Pancreas (tissue), 10 donors: ENCODE measurements around the gene IQCK. TPM values are rescaled to one million over a fixed set of nuclear protein-coding genes. Genes with fewer than 3 reads are reported as not detected.

ENCODE experiments used
- ATAC-seq, 4 donors: fragments of 200-7000 bp; cut with Tn5 transposase; one replicate each; pipeline versions ENCODE4 v1.8.0 to v1.9.1; 2020; ENCODE audit warnings: mild to moderate bottlenecking in 4 of 4, moderate library complexity in 4 of 4
- DNase-seq, 6 donors: peaks; one replicate each; pipeline ENCODE4 v3.0.0-alpha.2; 2020
- FAIRE-seq: peaks from 2 replicates; lab custom pipeline; 2012; peaks lifted over from hg19 to GRCh38; lab: Jason Lieb, UNC
- H3K27ac ChIP-seq, 4 donors: fragments of 200-600 bp; sonication (generic); 1 replicate in 3 of 4; 2 replicates in 1 of 4; pipeline versions ENCODE4 v1.5.0 to v1.8.0; 2020
- H3K27me3 ChIP-seq, 4 donors: fragments of 200-600 bp; one replicate each; pipeline ENCODE4 v1.8.0; 2021
- H3K36me3 ChIP-seq, 3 donors: fragments of 200-600 bp; sonication (generic) in 1 of 3; one replicate each; pipeline versions ENCODE4 v1.5.0 to v1.8.0; 2020 to 2021
- H3K4me1 ChIP-seq, 3 donors: fragments of 200-600 bp; one replicate each; pipeline ENCODE4 v1.8.0; 2021
- H3K4me3 ChIP-seq, 4 donors: fragments of 200-600 bp; sonication (generic) in 2 of 4; one replicate each; pipeline versions ENCODE4 v1.5.0 to v1.8.0; 2020 to 2021
- H3K9me3 ChIP-seq, 4 donors: fragments of 200-600 bp; one replicate each; pipeline ENCODE4 v1.8.0; 2021
- CTCF ChIP-seq, 4 donors: fragments of 200-600 bp; sonication (generic) in 3 of 4; IDR thresholded peaks; one replicate each; pipeline versions ENCODE4 v1.5.0 to v1.8.0; 2021; ENCODE audit warnings: antibody characterized with exemption in 4 of 4
- WGBS, 2 donors: extraction: QIAGEN DNeasy Blood & Tissue Kit; methylation state at CpG; one replicate each; pipeline ENCODE4 v1.1.7; 2013; 5-methylcytosine and 5-hydroxymethylcytosine counted together
- intact Hi-C, 3 donors: fragments of 100-400 bp; cut with DNase I; formaldehyde crosslinking; loops; one replicate each; pipeline versions ENCODE4 v1.11.1 to v1.14.2; 2022
- polyA plus RNA-seq, 2 donors: library from polyadenylated mRNA; stranded (reverse); fragments of 200-250 nt; gene quantifications; one replicate each; pipeline ENCODE4 v1.2.3, GENCODE V29; 2013
- total RNA-seq, 6 donors: library from RNA; stranded (reverse); fragmentation: NEBNext Ultra II Directional in 4 of 6; extraction: Animal tissue kit (Norgen Biotek cat#: 25700) in 4 of 6; gene quantifications; one replicate each; pipeline versions ENCODE4 v1.2.1 to v1.2.4, GENCODE V29; 2021 to 2023
- donor health status: healthy with polysubstance abuse.
- donor health status: DM: no; HTN: no; CAD: no; lungs with moderate emphysema.
- donor health status: DM: no; HTN: no; CAD: no.
- donor health status: control.
- donor health status: control.
- donor health status: Bipolar disorder and iron deficiency.
- donor health status: DM: yes; HTN: yes; CAD: no.
- donor health status: DM: no; HTN: no; CAD: no.
- donor health status: DM: no; HTN: no; CAD: no.
- donor health status: DM: yes; HTN: yes; CAD: no.

IQCK gene
- total and polyA plus RNA-seq, 8 donors = 6.7 to 15.5 (median 10.9) TPM

- no peaks in the 10 kb centered on the region for H3K36me3 ChIP-seq
- ATAC-seq (no peak), FAIRE-seq (no peak), DNase-seq (no peak)
- no peak overlapping the region for H3K4me3 ChIP-seq
- TF ChIP-seq CTCF (IDR thresholded peaks at IDR 0.05) = no peak
- H3K27ac ChIP-seq = peak overlapping the region; percentile 62 to 91 (median 80)
- peaks cover 31 to 41% (median 35%) of the 10 kb centered on the region in 3 donors for H3K4me1 ChIP-seq
- intact Hi-C loops = loop anchor here in 1 of 3 donors (10.0 kb wide), 1 partner anchor 95 kb away; the partner anchor contains the start of genes IQCK and KNOP1
- H3K9me3 ChIP-seq = no peaks in the 10 kb centered on the region
- no peaks in the 10 kb centered on the region for H3K27me3 ChIP-seq
- WGBS, 2 donors = 91 to 92% methylated on average over 9 of the region's 9 CpGs
Measured at GRCh38 chr16:19809693-19810092, 91.6 kb downstream of the IQCK start.

DNA sequence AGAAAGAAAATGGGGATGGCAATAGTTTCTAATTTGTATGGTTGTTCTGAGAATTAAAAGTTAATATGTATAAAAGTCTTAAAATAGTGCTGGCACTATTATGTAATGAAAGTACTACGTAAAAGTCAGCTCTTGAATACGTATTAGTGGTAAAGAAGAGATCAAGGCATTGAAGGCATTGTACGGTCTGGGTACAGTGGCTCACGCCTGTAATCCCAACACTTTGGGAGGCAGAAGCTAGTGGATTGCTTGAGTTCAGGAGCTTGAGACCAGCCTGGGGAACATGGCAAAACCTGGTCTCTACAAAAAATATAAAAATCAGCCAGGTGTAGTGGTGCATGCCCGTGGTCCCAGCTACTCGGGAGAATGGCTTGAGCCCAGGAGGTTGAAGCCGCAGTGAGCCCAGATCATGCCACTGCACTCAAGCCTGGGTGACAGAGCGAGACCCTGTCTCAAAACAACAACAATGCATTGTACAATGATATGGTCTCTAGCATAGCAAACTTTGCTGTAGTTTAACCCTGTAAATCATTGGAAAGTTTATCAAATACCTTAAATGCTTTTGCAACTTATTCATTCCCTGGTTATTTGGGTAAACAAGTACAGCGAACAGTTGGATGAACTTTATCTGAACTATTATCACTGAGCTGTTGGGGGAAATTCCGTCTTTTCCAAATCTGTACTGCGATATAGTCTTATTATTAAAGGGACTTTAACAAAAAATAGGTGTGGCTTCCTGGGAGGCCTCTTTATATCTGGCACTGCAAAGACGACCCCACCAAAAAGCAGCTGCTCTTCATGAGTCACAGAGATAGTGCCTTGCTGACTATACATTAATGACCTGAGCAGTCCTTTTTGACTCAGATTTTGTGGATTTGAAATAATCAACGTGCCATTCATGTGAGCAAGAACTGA, 93.0 kb downstream of the IQCK start:
- Histone ChIP-seq H3K36me3 (no peaks in the 10 kb centered on the region), H3K4me1 (peaks cover 26 to 35% (median 32%) of the 10 kb centered on the region in 3 donors), H3K27ac (peak overlapping the region; percentile 46 to 91 (median 75)), H3K4me3 (no peak overlapping the region), H3K27me3 (no peaks in the 10 kb centered on the region), H3K9me3 (no peaks in the 10 kb centered on the region)
- no peak for TF ChIP-seq CTCF (IDR thresholded peaks at IDR 0.05)
- DNase-seq (no peak), FAIRE-seq (no peak), ATAC-seq (peak in 3 of 4 donors; percentile 11 to 17 (median 16))
- 52 to 54% methylated on average over 13 of the region's 13 CpGs for WGBS, 2 donors
- intact Hi-C loops = loop anchor here in 1 of 3 donors (10.0 kb wide), 1 partner anchor 96 kb away; the partner anchor contains the start of genes IQCK and KNOP1

GRCh38 chr16:19812986-19813385, 94.9 kb downstream of the IQCK start:
- Histone ChIP-seq H3K4me3 (no peak overlapping the region), H3K9me3 (no peaks in the 10 kb centered on the region), H3K27ac (no peak overlapping the region), H3K27me3 (no peaks in the 10 kb centered on the region), H3K4me1 (peaks cover 21 to 36% (median 35%) of the 10 kb centered on the region in 3 donors), H3K36me3 (no peaks in the 10 kb centered on the region)
- no peak for TF ChIP-seq CTCF (IDR thresholded peaks at IDR 0.05)
- FAIRE-seq (no peak), DNase-seq (no peak), ATAC-seq (no peak)
- intact Hi-C loops = loop anchor here in 1 of 3 donors (10.0 kb wide), 1 partner anchor 98 kb away; the partner anchor contains the start of genes IQCK and KNOP1

GRCh38 chr16:19815418-19815817, 97.3 kb downstream of the IQCK start:
- no peak for FAIRE-seq
- no peak for ATAC-seq
- no peak for DNase-seq
- Histone ChIP-seq H3K4me1 (peaks cover 8 to 20% (median 20%) of the 10 kb centered on the region in 3 donors), H3K27ac (peak overlapping the region in 1 of 4 donors; percentile 21), H3K27me3 (no peaks in the 10 kb centered on the region), H3K4me3 (no peak overlapping the region), H3K36me3 (no peaks in the 10 kb centered on the region), H3K9me3 (no peaks in the 10 kb centered on the region)
- 59 to 73% methylated on average over 2 of the region's 2 CpGs for WGBS, 2 donors
- no peak for TF ChIP-seq CTCF (IDR thresholded peaks at IDR 0.05)
- intact Hi-C loops = loop anchor here in 1 of 3 donors (10.0 kb wide), 1 partner anchor 101 kb away; the partner anchor contains the start of genes IQCK and KNOP1
